KBM-7 (cell line): ENCODE results near the gene MPST.
"Not testable (repeated sequence)": the region's sequence is repeated elsewhere in the genome, so short reads cannot be mapped to it uniquely, and the experiment has no call there.

Source experiments
- DNase-seq: peaks from one replicate; pipeline ENCODE4 v3.0.0-alpha.2; 2015
- in situ Hi-C: fragments of 300-500 bp; cut with MboI; formaldehyde crosslinking; loops from 2 replicates; pipeline ENCODE4 v1.14.3; 2020; ENCODE audit warnings: low sequenced_read_pairs, low pct_unique_long_range_greater_than_20kb, mixed read lengths

Gene MPST

DNA sequence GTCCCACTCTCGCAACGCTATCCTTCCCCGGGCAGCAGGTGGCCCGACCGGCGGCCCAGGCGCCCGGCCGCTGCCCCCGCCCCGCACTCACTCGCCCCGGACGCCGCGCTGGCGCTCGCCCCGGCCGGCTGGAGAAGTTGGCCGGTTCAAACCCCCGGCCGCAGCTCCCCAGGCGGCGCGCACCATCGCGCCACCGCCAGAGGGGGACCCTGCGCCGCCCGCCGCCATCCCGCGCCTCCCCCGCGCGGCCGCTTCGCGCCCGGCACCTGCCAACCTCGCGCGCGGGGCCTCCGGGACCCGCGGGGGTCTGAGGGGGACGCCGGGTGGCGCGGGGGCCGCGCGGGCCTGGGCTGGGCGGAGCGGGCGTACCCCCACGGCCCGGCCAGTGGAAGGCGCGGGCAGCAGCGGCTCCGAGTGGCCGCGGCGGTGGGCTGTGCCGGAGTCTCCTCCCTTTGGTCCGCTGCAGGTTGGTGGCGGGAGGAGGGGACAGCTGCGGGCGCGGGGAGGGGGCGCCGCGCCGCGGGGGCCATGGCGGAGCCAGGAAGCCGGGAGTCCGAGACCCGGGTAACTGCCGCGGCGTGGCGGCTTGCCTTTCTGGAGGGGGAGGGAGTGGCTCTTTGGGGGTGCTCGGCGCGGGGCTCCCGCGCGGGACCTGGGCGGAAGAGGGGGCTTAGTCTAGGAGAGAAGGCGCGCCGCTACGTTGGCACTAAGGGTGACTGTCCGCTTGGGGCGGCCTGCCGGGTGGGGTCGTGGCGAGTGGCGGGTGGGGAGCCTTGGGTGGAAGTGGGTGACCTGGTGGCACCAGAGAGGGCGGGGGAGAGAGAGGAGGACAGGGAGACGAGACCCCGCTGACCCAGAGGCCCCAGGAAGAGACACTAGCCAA is at the start of gene MPST, which contains the start of gene TST:
MPST (plus strand) TSS at position 434 of the 883 bp plus-strand sequence; CDS start at position 529, 95 bp downstream.
TST (minus strand) TSS at position 139 of the 883 bp plus-strand sequence. CDS start 715 bp downstream, outside the sequence.
- in situ Hi-C loops, result no loop called here
- DNase-seq, result peak; percentile 49

DNA sequence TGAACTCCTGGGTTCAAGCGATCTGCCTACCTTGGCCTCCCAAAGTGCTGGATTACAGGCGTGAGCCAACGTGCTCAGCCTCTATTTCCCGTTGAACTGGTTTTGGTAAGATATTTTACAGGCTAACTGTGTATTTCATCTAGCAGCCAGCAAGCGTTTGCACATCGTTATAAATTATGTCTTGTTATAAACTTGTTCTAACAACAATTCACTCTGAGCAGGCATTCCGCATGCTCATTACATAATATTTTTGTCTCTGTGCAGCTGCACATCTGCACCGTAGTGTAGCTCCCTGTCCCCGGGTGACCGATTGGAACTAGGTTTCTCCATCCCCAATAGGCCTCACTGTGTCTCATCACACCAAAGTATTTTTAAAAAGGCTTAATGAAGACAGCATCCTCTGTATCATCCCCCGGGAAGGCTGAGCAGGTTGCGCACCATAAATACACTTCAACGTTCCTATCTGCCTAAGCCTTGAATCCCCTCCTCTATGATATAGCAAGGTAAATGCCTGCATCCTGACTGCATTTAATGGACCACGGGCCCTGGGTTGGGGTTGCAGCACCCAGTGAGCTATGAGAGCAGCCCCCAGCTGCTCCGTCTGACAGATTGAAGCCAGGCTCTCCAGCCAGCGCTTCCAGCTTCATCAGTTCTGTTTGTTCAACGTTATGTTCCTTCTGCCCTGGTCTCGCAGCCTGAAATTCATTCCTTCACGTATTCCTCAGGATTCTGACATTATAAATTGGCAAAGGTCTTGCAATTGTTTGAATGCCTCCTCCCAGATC is 48.0 kb upstream of the MPST start:
- in situ Hi-C loops, result no loop called here
- DNase-seq, result no peak

DNA sequence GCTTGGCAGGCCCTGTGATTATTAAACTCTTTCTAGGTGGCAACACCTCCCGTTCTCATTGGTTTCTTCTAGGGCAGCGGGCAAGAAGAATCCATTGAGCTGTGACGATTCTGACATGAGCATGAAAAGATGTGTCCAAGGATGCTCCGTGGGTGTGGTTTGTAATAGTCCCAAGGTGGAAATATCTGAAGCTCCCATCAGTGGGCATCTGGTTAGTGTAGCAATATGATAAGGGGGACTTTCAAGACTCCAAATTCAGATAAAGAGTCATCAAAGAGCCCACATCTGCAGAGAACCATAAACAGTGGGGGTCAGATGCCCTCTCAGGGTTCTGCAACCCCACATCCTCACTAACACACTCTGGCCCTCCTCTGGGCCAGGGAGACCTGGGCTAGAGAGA is 42.9 kb upstream of the MPST start:
- DNase-seq, result no peak
- in situ Hi-C loops, result loop anchor here (25.0 kb wide), 1 partner anchor 439 kb away; the partner anchor contains the start of gene EIF3D

DNA sequence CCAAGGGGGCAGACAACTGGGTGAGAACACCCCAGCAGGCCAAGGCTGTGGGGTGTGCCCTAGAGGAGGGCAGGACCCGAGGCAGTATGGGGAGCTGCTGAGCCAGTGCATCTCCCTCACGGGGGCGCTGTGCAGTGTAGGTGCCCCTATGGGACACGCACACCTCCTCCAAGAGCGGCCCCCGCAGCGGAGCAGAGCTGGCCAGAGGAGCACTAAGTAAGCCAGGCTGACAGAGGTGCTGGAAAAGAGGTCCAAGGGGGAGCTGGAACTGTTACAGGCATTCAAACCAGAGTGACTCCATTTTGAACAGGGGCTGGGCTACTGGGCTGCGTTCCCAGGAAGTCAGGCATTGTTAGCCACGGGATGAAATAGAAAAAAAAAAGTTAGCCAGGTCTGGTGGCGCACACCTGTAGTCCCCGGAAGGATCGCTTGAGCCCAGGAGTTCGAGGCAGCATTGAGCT is 42.1 kb upstream of the MPST start:
- in situ Hi-C loops, result loop anchor here (25.0 kb wide), 1 partner anchor 440 kb away; the partner anchor contains the start of gene EIF3D
- peak; percentile 74 for DNase-seq

DNA sequence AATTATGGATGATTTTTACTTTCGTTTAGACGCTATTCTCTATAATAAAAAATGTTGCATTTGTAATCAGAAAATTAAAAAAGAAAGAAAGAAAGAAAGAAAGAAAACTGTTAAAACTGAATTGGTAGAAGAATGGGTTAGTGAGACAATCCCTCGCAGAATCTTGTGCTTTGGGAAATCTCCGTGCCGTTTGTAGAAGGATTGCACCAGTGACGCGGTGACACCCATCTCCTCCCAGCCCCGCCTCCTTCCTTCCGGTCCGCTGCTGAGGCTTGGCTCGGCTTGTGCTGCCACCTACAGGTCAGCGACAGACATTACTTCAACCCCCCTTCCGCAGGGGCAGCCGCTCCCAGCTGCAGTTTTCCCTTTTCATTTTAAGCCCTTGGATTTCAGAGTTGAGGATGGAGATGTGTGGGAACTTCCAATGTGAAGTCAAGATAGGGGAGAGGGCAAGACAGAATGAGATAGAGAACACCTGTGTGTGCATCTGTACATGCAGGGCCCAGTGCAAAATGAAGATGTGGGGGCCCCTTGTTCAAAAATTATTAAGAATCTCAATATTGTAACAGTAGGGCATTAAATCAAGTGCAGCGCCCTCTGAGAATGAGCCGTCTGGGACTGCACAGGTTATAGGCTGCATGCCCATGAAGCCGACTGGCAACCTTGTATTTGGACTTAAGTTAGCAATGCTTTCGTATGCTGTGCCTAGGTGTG is 41.4 kb upstream of the MPST start:
- peak; percentile 83 for DNase-seq
- in situ Hi-C loops, result loop anchor here (25.0 kb wide), 1 partner anchor 441 kb away; the partner anchor contains the start of gene EIF3D

DNA sequence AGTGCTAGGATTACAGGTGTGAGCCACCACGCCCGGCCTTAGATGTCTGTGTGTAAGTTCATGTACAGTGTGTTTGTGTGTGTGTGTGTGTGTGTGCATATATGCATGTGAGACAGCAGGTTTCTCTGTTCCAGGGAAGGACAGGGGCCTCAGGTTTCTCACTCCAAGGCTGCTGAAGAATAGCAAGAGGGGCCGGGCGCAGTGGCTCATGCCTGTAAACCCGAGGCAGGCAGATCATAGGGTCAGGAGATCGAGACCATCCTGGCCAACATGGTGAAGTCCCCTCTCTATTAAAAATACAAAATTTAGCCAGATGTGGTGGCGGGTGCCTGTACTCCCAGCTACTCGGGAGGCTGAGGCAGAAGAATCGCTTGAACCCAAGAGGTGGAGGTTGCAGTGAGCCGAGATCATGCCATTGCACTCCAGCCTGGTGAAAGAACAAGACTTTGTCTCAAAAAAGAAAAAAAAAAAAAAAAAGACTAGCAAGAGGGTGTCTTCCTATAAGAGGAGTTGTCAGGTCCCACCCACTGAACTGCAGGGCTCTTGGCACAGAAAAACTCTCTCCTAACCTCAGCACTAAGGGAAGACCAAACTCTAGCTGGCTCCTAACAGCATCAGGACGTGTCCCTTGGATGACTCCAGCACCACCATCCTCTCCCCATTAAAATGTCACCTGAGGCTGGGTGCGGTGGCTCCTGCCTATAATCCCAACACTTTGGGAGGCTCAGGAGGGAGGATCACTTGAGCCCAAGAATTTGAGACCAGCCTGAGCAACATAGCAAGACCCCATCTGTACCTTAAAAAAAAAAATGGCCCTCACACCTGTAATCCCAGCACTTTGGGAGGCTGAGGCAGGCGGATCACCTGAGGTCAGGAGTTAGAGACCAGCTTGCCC is 40.3 kb upstream of the MPST start:
- DNase-seq, result no peak
- in situ Hi-C loops, result loop anchor here (25.0 kb wide), 1 partner anchor 442 kb away; the partner anchor contains the start of gene EIF3D

DNA sequence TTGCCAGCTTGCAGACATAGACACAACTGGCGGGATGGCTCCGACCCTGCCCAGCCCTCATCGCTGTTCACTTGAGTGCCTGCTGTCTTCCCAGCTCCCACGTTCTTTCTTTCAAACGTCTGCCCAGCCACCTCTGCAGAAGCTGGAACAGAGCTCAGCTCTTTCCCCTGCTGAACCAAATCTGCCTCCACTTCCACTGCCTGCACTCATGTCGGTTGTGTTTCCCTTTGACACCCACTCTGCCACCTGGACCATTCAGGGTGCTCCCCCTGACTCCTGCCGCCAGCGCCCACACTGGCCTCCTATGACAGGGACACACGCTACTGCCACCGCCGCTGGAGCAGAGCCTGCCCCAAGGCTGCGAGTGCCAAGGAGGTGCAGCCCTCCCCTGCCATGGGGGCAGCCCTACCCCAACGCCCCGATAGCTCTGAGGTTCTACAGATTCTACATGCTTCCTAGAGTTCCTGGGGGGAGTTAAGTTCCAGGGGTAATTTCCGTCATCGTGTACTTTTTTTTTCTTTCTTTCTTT is 38.2 kb upstream of the MPST start:
- no peak for DNase-seq
- in situ Hi-C loops, result loop anchor here (25.0 kb wide), 1 partner anchor 444 kb away; the partner anchor contains the start of gene EIF3D

DNA sequence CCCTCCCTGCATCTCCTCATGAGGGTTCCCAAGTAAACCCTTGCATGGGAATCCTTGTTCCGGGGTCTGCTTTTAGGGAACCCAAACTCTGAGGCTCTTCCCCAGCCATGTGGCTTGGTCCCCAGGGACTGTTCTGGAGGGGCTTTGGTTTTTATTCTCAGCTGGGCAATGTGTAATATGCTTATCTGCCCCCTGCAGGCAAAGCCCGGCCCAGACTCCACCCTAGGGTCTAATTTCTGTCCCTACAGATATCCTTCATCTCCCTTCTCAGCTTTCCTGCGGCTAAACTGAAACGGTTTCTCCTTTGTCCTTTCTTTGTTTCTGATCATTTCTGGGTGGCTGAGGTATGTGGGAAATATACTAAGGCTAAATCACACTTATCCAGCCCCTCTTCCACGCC is 37.4 kb upstream of the MPST start:
- DNase-seq, result peak; percentile 33
- in situ Hi-C loops, result loop anchor here (25.0 kb wide), 1 partner anchor 445 kb away; the partner anchor contains the start of gene EIF3D

DNA sequence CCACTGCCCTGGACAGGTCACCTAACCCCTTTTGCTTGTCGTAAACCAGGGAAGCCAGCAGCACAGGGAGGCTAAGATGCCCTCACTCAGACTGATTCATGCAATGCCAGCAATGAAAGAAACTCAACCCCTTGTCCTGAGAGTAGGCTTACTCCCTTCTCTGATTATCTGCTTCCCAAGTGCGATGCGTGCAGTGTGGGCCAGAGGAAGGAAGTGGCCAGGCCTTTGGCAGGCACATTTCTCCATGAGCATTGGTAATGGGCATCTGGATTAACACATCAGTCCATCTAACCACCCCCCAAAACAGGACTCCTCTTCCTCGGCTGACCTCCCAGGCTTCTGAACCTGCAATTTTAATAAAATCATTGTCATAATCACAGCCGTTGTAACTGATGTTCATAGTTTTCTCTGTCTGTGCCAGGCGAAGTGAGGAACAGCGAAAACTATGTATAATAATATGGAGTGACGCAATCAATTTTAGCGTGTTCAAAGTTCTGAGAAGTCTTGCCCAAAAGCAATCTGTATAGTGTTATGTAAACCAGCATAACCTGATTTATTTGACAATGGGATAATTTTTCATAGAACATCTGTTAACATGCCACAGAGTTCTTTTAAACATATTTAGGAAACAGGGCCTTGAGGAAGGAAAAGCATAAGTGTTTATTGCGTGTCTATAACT is 34.2 kb upstream of the MPST start:
- no peak for DNase-seq
- in situ Hi-C loops, result loop anchor here (25.0 kb wide), 1 partner anchor 448 kb away; the partner anchor contains the start of gene EIF3D

DNA sequence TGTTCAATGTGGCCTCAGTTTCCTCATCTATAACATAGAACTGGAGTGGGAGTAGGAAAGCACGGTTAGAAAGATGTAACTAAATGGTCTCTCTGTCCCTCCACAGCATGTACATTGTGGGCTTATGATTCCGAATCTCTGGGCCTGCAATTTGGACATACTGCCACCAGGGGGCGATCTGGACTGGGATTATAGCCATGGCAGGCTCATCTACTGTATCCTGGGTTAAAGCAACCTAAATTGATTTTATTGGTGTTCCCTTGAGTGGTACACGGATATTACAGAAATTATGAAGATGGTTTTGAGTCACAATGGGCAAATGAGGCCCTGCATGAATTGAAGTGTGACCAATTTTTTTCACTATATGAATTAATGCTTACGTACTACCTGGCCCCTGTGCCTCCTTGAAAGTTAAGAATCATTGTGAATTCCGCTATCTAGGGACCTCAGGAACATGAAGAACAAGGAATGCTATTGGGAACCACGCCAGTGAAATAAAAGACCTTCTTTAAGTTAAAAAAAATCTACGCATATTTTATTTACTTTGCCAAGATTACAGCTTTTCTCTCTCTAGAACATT is 33.2 kb upstream of the MPST start:
- in situ Hi-C loops, result loop anchor here (25.0 kb wide), 1 partner anchor 449 kb away; the partner anchor contains the start of gene EIF3D
- DNase-seq, result peak; percentile 74

DNA sequence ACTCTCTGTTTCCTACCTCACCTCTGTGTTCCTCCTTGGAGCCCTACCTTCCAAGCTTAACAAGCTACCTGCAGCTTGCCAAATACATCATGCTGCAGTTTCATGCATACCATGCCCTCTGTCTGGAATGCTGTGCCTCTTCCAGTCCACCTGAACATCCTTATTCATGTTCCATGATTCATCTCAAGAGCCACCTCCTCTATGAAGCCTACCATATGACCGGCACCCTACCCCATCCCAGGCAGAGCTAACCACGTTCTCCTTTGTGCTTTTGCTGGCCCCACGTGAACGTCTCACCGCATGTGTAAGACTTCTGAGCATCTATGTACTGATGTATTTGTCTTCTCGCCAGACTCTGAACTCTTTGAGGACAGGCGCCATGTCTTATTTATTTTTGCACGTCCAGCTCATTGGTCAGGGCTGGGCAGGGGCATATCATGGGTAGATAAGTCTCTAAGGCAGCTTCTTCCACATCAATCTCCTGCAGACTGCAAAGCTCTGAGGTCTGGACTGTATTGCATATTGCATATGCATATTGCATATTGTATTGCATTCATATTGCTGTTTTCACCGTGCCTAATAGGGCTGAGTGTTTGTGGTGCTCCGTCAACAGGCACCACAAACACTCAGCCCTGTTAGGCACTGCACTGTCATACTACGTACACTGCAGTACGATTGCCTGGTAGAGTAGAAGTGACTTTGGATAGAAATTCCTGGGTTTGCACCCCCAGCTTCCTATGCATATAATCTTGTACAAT is 31.3 kb upstream of the MPST start:
- in situ Hi-C loops, result loop anchor here (25.0 kb wide), 1 partner anchor 451 kb away; the partner anchor contains the start of gene EIF3D
- no peak for DNase-seq

DNA sequence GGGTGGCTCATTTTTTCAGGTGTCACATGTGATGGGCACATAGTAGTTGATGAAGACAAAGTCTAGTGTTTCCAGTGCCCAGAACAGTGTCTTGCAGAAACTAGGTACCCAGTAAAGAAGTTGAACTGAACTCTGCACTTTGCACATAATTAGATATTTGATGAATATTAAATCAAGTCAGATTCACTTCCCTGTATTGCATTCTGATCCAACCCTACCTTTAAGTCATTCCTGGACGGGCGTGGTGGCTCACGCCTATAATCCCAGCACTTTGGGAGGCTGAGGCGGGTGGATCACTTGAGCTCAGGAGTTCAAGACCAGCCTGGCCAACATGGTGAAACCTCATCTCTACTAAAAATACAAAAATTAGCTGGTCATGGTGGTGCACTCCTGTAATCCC is 30.5 kb upstream of the MPST start:
- in situ Hi-C loops, result loop anchor here (25.0 kb wide), 1 partner anchor 452 kb away; the partner anchor contains the start of gene EIF3D
- not testable (repeated sequence) for DNase-seq

DNA sequence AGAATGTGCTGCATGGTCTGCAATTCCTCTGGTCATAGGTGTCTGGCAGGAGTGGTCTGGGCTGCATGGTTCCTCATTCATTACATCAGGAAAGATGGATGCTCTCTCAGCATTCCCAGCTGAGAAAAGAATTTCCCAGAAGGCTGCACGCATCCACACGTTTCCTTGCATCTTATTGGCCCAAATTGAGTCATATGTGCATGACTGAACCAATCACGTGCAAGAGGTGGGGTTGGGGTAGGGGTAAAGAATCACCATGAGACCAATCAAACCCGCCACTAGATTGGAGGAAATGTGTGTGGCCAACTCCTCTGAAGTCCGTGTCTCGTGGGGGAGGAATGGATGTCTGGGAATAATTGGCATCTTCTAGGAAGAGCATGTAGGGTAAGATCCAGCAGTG is 29.1 kb upstream of the MPST start:
- in situ Hi-C loops, result loop anchor here (25.0 kb wide), 1 partner anchor 453 kb away; the partner anchor contains the start of gene EIF3D
- DNase-seq, result no peak

DNA sequence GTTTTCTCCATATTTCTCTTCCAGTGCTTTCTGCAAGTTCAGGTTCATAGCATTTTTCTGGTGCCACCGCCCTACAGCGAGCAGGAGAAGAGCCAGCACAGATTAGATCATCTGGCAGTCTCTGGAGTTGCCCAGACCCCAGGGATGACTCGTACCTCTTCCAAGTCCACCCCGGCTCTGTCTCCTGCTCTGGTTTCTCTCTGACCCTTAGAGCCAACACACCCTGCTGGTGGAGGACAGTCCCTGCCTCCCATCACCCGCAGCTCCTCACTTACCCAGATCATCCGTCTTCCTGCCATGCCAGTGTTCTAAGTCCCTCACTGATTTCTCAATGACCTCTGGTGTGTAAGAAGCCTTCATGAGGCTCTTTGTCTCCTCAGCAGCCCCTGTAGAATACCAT is 28.3 kb upstream of the MPST start:
- in situ Hi-C loops, result loop anchor here (25.0 kb wide), 1 partner anchor 454 kb away; the partner anchor contains the start of gene EIF3D

DNA sequence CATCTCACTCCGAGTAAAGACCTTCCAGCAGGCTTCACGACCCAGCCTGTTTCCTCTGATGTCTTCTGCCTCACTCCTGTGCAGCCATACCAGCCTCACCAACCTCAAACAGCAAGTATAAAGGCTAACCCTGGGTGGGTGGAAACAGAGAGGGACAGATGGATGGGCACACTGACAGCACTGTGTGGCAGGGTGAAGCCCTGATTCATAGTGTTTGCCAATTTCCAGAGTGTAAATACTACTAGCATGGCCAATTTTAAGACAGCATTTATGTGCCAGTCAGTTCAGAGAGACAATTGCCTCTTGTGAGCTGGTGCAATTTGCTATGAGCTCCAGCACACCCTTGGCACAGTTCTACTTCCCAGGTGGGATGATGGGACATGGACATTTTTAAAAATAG is 21.8 kb upstream of the MPST start:
- DNase-seq, result no peak

More for the DNA sequence above, 28.3 kb upstream of the MPST start:
- DNase-seq, result no peak

More for the DNA sequence above, 21.8 kb upstream of the MPST start:
- in situ Hi-C loops, result loop anchor here (25.0 kb wide), 1 partner anchor 460 kb away; the partner anchor contains the start of gene EIF3D
